ENCODE results near the gene MIA. TPM values are rescaled to one million over a fixed set of nuclear protein-coding genes. Genes with fewer than 3 reads are reported as not detected.
"Not testable (repeated sequence)": the region's sequence is repeated elsewhere in the genome, so short reads cannot be mapped to it uniquely, and the experiment has no call there.

MIA gene
- total RNA-seq: 1 to 10 TPM; 1.0 to 3.6 TPM

- no peaks in the 10 kb centered on the region for H3K27me3 ChIP-seq
- H3K9ac ChIP-seq (ENCODE audit: low read depth in 2 of 2, low read length in 2 of 2): no peak within 1 kb of the TSS
- no peak within 1 kb of the TSS for H3K27ac ChIP-seq
- H3K9me3 ChIP-seq: no peaks in the 10 kb centered on the region
- intact Hi-C loops (cut with DNase I): no loop called here
- peaks cover 3% of the 10 kb centered on the region for H3K4me1 ChIP-seq
- no peak within 1 kb of the TSS for H3K4me3 ChIP-seq
- no peaks in the 10 kb centered on the region for H3K36me3 ChIP-seq
- DNase-seq: no peak
- no peak for TF ChIP-seq CTCF (IDR thresholded peaks at IDR 0.05)
Observed at GRCh38 chr19:40774916-40775631, at the start of gene MIA. TSS of gene MIA (plus strand) at chr19:40775521. CDS start at chr19:40775543, 22 bp downstream.

- H3K4me1 ChIP-seq: no peaks in the 10 kb centered on the region
Observed at GRCh38 chr19:40726279-40726678, 49.0 kb upstream of the MIA start.

DNA sequence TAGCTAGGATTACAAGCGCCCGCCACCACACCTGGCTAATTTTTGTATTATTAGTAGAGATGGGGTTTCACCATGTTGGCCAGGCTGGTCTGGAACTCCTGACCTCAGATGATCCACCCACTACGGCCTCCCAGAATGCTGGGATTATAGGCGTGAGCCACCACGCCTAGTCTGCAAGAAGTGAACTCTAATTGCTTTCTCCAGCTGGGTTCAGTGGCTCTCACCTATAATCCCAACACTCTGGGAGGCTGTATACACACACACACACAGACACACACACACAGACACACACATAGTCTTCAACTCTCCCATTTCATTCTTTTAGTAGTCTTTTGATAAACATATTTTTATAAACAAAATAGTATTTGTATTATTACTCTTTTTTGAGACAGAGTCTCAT, 45.3 kb upstream of the MIA start:
- H3K4me1 ChIP-seq; H3K4me3 ChIP-seq; H3K9me3 ChIP-seq; H3K27ac ChIP-seq; intact Hi-C loops (cut with DNase I); DNase-seq; H3K27me3 ChIP-seq; H3K9ac ChIP-seq (ENCODE audit: low read depth in 2 of 2, low read length in 2 of 2): not testable (repeated sequence)
- H3K36me3 ChIP-seq: peaks cover 14% of the 10 kb centered on the region

More at GRCh38 chr19:40726279-40726678, 49.0 kb upstream of the MIA start:
- Histone ChIP-seq H3K27me3 (no peaks in the 10 kb centered on the region), H3K4me3 (no peak overlapping the region), H3K36me3 (peaks cover 7% of the 10 kb centered on the region), H3K9me3 (no peaks in the 10 kb centered on the region), H3K27ac (no peak overlapping the region), H3K9ac (ENCODE audit: low read depth in 2 of 2, low read length in 2 of 2) (no peak overlapping the region)
- no peak for TF ChIP-seq CTCF (IDR thresholded peaks at IDR 0.05)
- no peak for DNase-seq
- intact Hi-C loops (cut with DNase I): no loop called here

GRCh38 chr19:40732304-40732703, 43.0 kb upstream of the MIA start:
- H3K9me3 ChIP-seq; H3K27ac ChIP-seq; H3K4me1 ChIP-seq; H3K27me3 ChIP-seq; H3K9ac ChIP-seq (ENCODE audit: low read depth in 2 of 2, low read length in 2 of 2); DNase-seq; H3K4me3 ChIP-seq; intact Hi-C loops (cut with DNase I): not testable (repeated sequence)
- peaks cover 14% of the 10 kb centered on the region for H3K36me3 ChIP-seq

DNA sequence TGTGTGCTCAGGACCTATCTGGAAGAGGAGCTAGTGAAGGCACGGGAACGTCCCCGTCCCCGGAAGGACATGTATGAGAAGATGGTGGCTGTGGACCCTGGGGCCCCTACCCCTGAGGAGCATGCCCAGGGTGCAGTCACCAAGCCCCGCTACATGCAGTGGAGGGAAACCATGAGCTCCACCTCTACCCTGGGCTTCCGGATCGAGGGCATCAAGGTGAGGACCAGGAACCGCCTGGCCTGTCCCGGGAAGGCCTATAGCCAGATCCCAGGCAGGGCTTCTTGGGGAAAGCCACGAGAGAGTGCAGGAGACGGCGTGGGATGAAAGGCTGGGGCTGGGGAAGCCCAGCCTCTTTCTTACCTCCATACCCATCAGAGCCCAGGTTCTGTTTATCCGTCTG, 42.2 kb upstream of the MIA start:
- intact Hi-C loops (cut with DNase I): no loop called here
- no peak for TF ChIP-seq CTCF (IDR thresholded peaks at IDR 0.05)
- Histone ChIP-seq H3K9me3 (no peaks in the 10 kb centered on the region), H3K27ac (no peak overlapping the region), H3K9ac (ENCODE audit: low read depth in 2 of 2, low read length in 2 of 2) (no peak overlapping the region), H3K36me3 (peaks cover 7% of the 10 kb centered on the region), H3K27me3 (no peaks in the 10 kb centered on the region), H3K4me1 (no peaks in the 10 kb centered on the region), H3K4me3 (no peak overlapping the region)
- DNase-seq: no peak

DNA sequence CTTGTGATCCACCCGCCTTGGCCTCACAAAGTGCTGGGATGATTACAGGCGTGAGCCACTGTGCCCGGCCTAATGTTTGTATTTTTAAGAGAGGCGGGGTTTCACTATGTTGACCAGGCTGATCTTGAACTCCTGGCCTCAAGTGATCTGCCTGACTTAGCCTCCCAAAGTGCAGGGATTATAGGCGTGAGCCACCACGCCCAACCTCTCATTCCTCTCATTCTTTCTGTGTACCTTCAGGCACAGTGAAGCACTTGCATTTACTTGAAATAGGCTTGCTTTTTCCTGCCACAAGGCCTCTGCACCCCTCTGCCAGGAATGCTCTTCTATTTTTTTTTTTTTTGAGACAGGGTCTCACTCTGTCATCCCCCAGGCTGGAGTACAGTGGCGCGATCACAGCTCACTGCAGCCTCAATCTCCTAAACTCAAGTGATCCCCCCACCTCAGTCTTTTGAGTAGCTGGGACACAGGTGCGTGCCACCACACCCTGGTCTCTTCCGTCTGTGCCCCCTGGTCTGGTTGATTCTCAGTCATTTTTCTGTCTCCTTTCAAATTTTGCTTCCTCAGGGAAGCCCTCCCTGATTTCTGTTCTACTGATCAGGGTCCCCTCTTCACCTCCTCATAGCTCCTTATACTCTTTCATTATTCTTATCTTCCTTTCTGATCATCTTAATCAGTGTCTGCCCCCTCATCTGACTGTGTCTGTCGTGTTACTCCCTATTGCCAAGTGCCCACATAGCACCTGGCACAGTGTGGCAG, 40.1 kb upstream of the MIA start:
- TF ChIP-seq CTCF (IDR thresholded peaks at IDR 0.05): no peak
- Histone ChIP-seq H3K27ac (peak overlapping the region; percentile 47), H3K4me3 (no peak overlapping the region), H3K27me3 (no peaks in the 10 kb centered on the region), H3K4me1 (no peaks in the 10 kb centered on the region), H3K9me3 (no peaks in the 10 kb centered on the region), H3K9ac (ENCODE audit: low read depth in 2 of 2, low read length in 2 of 2) (peak overlapping the region in 1 of 2 donors; percentile 70), H3K36me3 (peaks cover 7% of the 10 kb centered on the region)
- intact Hi-C loops (cut with DNase I): no loop called here
- DNase-seq: no peak
